MCF 10A (cell line): ENCODE measurements around the gene XPNPEP1. TPM values are rescaled to one million over a fixed set of nuclear protein-coding genes. Genes with fewer than 3 reads are reported as not detected.

Experiments used
- BruUV-seq: library from RNA; stranded (reverse); fragments of 400-500 nt; replicated peaks from 2 replicates; lab custom pipeline; 2021; lab: Mats Ljungman, UMichigan
- CTCF ChIA-PET: fragments of 300-600 bp; sonication (Branson Sonifier 250); formaldehyde crosslinking; extraction: SDS; loops from one replicate; lab custom pipeline; 2021; ENCODE audit warnings: antibody characterized with exemption, inconsistent platforms; lab: Yijun Ruan, JAX
- POLR2A ChIA-PET: fragments of 300-600, 350-650 bp; sonication (Branson Sonifier 250); formaldehyde crosslinking; extraction: SDS; loops from one replicate; lab custom pipeline; 2020; ENCODE audit warnings: antibody characterized with exemption, inconsistent platforms; lab: Yijun Ruan, JAX
- DNase-seq: peaks from one replicate; pipeline ENCODE4 v3.0.0-alpha.2; 2018; ENCODE audit not compliant: unreplicated experiment
- H3K27ac Mint-ChIP-seq: one replicate; pipeline ENCODE4 v1.8.0; 2022; ENCODE audit warnings: mild to moderate bottlenecking, low read depth, mixed read lengths; ENCODE audit not compliant: unreplicated experiment
- H3K27me3 Mint-ChIP-seq: one replicate; pipeline ENCODE4 v1.8.0; 2022; ENCODE audit warnings: mixed read lengths; ENCODE audit not compliant: insufficient read depth, unreplicated experiment
- H3K36me3 Mint-ChIP-seq: one replicate; pipeline ENCODE4 v1.8.0; 2022; ENCODE audit warnings: mild to moderate bottlenecking, moderate library complexity, mixed read lengths; ENCODE audit not compliant: insufficient read depth, unreplicated experiment
- H3K4me1 Mint-ChIP-seq: one replicate; pipeline ENCODE4 v1.8.0; 2022; ENCODE audit warnings: mixed read lengths; ENCODE audit not compliant: insufficient read depth, unreplicated experiment
- H3K4me3 Mint-ChIP-seq: one replicate; pipeline ENCODE4 v1.8.0; 2022; ENCODE audit warnings: mild to moderate bottlenecking, moderate library complexity, mixed read lengths; ENCODE audit not compliant: unreplicated experiment
- H3K9me3 Mint-ChIP-seq: one replicate; pipeline ENCODE4 v1.8.0; 2022; ENCODE audit warnings: mixed read lengths; ENCODE audit not compliant: unreplicated experiment
- CTCF ChIP-seq: fragments of 200-600 bp; IDR thresholded peaks from one replicate; pipeline ENCODE4 v1.8.0; 2022; ENCODE audit warnings: antibody characterized with exemption, mild to moderate bottlenecking; ENCODE audit not compliant: unreplicated experiment
- intact Hi-C: fragments of 100-400 bp; cut with micrococcal nuclease; formaldehyde crosslinking; loops from 2 replicates; pipeline ENCODE4 v1.14.1; 2022
- total RNA-seq: library from RNA; stranded (reverse); gene quantifications from 2 replicates; pipeline ENCODE4 v1.2.3, GENCODE V29; 2022

XPNPEP1 gene
- total RNA-seq, 1 experiment from 2014 or later: 52.1 TPM

- DNase-seq: no peak
- H3K4me1 Mint-ChIP-seq: no peaks in the 10 kb centered on the region
- no peak overlapping the region for H3K27ac Mint-ChIP-seq
- BruUV-seq: no TSS peak
- no peak overlapping the region for H3K4me3 Mint-ChIP-seq
- no peaks in the 10 kb centered on the region for H3K36me3 Mint-ChIP-seq
- TF ChIP-seq CTCF: no peak
- intact Hi-C loops: no loop called here
- no peaks in the 10 kb centered on the region for H3K9me3 Mint-ChIP-seq
- ChIA-PET POLR2A (no interaction called here), CTCF (interaction anchor here (1.7 kb wide), 1 partner anchor 12 kb away, joined by 4 read pairs; no protein-coding TSS in a partner anchor)
- H3K27me3 Mint-ChIP-seq: no peaks in the 10 kb centered on the region
Observed at GRCh38 chr10:109969760-109970346, 46.5 kb upstream of the XPNPEP1 start.

GRCh38 chr10:109968953-109969759 lies 45.8 kb upstream of the XPNPEP1 start:
- Mint-ChIP-seq H3K9me3 (no peaks in the 10 kb centered on the region), H3K4me3 (no peak overlapping the region), H3K4me1 (no peaks in the 10 kb centered on the region), H3K27ac (no peak overlapping the region), H3K27me3 (no peaks in the 10 kb centered on the region), H3K36me3 (no peaks in the 10 kb centered on the region)
- BruUV-seq: no TSS peak
- no peak for DNase-seq
- TF ChIP-seq CTCF: no peak
- CTCF ChIA-PET: interaction anchor here (0.7 kb wide), 1 partner anchor 78 kb away, joined by 3 read pairs; no protein-coding TSS in a partner anchor
- intact Hi-C loops: no loop called here
- POLR2A ChIA-PET: interaction anchor here (0.8 kb wide), 2 partner anchors 20 to 46 kb away, joined by 3 to 4 read pairs; partner anchors contain the start of gene XPNPEP1

- no peak overlapping the region for H3K27ac Mint-ChIP-seq
- no peaks in the 10 kb centered on the region for H3K9me3 Mint-ChIP-seq
- no peaks in the 10 kb centered on the region for H3K27me3 Mint-ChIP-seq
- no peak overlapping the region for H3K4me3 Mint-ChIP-seq
- ChIA-PET POLR2A (interaction anchor here (0.7 to 1.3 kb wide), 2 partner anchors 11 to 20 kb away, joined by 3 read pairs; no protein-coding TSS in a partner anchor), CTCF (interaction anchor here (0.9 kb wide), 1 partner anchor 12 kb away, joined by 3 read pairs; no protein-coding TSS in a partner anchor)
- no TSS peak for BruUV-seq
- H3K36me3 Mint-ChIP-seq: no peaks in the 10 kb centered on the region
- H3K4me1 Mint-ChIP-seq: peaks cover 2% of the 10 kb centered on the region
- intact Hi-C loops: no loop called here
- DNase-seq: no peak
- no peak for TF ChIP-seq CTCF
Observed at GRCh38 chr10:109967739-109968088, 44.4 kb upstream of the XPNPEP1 start.
